ENCODE results near the gene LIMCH1.

The LIMCH1 gene

GRCh38 chr4:41744572-41745291, 206.8 kb downstream of the LIMCH1 start:
- DNase-seq: no peak

GRCh38 chr4:41745292-41746024, 207.5 kb downstream of the LIMCH1 start:
- DNase-seq: no peak

GRCh38 chr4:41746025-41746439, 208.1 kb downstream of the LIMCH1 start:
- no peak for DNase-seq

GRCh38 chr4:41746440-41747229, 208.7 kb downstream of the LIMCH1 start:
- no peak for DNase-seq

- no peak for DNase-seq
Observed at GRCh38 chr4:41747230-41748055, 209.5 kb downstream of the LIMCH1 start.

GRCh38 chr4:41748074-41748570, 210.2 kb downstream of the LIMCH1 start:
- no peak for DNase-seq

GRCh38 chr4:41748571-41749475, 210.9 kb downstream of the LIMCH1 start, which contains the start of gene PHOX2B:
TSS of gene PHOX2B (minus strand) at chr4:41748725. CDS start at chr4:41748610, 115 bp downstream.
- peak; percentile 2 for DNase-seq

- DNase-seq: no peak
Observed at GRCh38 chr4:41749631-41750039, 211.7 kb downstream of the LIMCH1 start.
